CD4-positive, alpha-beta T cell treated with Interleukin-6 at 100 ng/mL for 8 hours (primary cell): ENCODE results near the gene CDIPT.
"Not testable (repeated sequence)": the region's sequence is repeated elsewhere in the genome, so short reads cannot be mapped to it uniquely, and the experiment has no call there.

Source experiments
- DNase-seq: peaks from one replicate; pipeline ENCODE4 v3.0.0-alpha.2; 2020; ENCODE audit warnings: mixed read lengths, low spot score

The CDIPT gene

GRCh38 chr16:29896841-29897240 is 33.8 kb upstream of the CDIPT start:
- DNase-seq, result no peak

GRCh38 chr16:29894352-29894751 is 31.3 kb upstream of the CDIPT start:
- no peak for DNase-seq

GRCh38 chr16:29893553-29893952 is 30.5 kb upstream of the CDIPT start:
- no peak for DNase-seq

- DNase-seq, result no peak
Measured at GRCh38 chr16:29892458-29892813, 29.4 kb upstream of the CDIPT start.

- no peak for DNase-seq
Measured at GRCh38 chr16:29891525-29892457, 28.8 kb upstream of the CDIPT start.

GRCh38 chr16:29889372-29889771 is 26.3 kb upstream of the CDIPT start:
- DNase-seq, result not testable (repeated sequence)

- no peak for DNase-seq
Measured at GRCh38 chr16:29883987-29884386, 21.0 kb upstream of the CDIPT start.

- DNase-seq, result no peak
Measured at GRCh38 chr16:29881050-29881449, 18.0 kb upstream of the CDIPT start.

DNA sequence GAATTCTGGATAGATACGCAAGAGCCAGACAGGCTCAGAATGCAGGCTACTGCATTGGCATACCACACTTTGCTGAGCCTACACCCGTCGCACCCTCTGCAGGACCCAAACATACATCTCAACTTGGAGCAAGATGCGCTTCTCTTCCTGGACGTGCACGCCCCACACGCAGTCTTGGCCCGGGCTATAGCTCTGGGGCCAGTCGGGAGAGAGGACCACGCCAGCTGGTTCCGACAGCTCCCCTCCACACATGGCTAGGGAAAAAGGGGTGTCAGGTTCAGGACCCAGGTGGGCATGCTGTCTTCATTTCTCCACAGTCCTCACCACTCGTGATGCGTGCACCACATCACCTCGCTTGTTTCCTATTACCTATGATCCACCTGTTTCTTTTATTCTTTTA is 15.1 kb upstream of the CDIPT start:
- no peak for DNase-seq

- peak; percentile 22 for DNase-seq
Measured at GRCh38 chr16:29877266-29877961, 14.4 kb upstream of the CDIPT start.

DNA sequence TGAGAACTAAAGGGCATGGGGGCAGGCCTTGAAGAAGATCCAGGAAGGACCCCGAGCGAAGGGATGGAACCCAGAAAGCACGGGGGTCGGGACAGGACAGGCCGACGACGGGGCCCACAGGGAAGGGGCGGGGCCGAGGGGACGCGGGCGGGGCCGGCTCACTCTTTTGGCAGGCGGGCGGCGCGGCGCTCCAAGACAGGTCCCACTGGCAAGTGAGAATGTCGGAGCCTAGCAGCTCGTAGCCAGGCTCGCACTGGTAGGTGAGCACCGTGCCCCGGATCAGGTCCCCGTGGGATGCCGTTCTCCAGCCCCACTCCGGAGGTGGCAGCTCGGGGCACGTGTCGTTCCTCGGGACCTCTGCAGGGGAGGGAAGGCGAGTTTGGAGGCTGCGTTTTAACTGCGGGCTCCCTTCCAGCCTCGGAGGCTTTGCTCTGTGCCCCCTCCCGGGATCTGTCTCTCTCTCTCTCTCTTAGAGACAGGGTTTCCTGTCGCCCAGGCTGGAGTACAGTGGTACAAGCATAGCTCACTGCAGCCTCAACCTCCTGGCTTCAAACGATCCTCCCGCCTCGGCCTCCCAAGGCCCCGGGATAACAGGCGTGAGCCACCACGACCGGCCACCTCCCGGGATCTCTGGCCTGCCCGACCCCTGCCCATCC is 13.7 kb upstream of the CDIPT start:
- DNase-seq, result no peak

DNA sequence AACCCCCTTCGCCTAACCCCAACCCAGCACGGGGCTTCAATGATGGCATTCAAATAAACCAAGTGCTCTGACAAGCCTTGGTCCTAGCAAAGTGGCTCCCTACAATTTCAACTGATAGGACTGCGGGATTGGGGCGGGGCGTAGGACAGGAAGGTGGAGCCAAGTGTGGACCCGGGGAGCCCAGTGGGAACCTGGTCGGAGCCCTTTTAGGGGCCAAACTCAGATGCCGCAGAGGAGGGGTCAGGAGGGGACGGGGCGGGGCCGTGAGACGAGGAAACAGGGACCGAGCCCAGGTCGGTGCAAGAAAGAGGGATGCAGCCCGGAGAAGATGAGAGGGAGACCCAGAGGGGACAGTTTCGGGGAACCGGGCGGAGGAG is 13.2 kb upstream of the CDIPT start:
- no peak for DNase-seq

DNA sequence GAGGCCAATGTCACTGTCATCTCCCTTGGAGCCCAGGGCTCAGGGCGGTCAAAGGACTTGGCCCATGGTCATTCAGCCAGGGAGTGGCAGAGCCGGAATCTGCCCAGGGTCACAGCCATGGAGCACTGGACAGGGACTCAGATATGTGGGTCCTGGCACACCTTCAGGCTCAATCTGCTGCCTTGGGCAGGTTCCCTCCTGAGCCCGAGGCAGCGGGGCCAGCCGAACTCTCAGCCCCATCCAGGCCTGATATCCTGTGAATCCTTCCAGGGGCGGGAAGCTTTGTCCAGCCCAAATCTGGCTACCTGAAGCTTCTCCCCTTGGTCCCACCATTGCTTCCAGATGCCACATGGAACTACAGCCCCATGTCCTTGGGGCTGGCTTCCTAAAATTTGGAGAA is 12.2 kb upstream of the CDIPT start:
- no peak for DNase-seq

GRCh38 chr16:29873319-29873718 is 10.3 kb upstream of the CDIPT start:
- DNase-seq, result no peak

DNA sequence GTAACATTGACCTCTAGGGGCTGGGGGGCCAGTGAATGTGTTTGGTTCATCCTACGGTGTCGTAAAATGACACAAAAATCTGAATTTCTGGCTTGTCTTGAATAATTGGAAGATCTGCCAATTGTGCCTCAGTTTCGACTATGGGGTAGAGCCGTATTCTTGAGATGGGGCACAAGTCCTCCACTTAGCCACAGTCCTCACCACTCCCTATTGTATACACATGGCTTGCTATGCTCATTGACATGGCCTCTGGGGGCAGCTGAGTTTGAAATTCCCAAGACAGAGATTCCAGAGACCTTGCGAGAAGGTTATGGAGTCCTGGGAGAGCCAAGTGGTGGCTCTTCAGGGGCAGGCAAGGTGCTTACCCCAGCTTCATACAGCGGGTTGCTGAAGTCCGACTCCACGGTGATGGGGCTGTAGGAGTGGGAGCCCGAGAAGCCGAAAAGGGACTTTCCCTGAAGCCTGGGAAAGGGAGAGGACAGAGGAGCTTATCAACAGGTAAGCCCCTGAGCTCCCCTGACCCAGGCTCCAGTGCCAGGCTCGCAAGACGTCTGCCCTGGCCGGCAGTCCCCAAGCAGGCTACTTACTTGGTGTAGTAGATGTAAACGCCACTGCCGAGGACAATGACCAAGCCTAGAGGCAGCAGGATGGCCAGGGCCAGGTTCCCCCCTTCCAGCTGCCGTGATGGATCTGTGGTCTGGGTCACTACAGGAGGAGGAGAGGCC is 9.0 kb upstream of the CDIPT start:
- no peak for DNase-seq

GRCh38 chr16:29869067-29869466 is 6.0 kb upstream of the CDIPT start:
- not testable (repeated sequence) for DNase-seq

GRCh38 chr16:29868396-29869009 is 5.5 kb upstream of the CDIPT start:
- no peak for DNase-seq

GRCh38 chr16:29864205-29864604 is 1.2 kb upstream of the CDIPT start:
- no peak for DNase-seq

GRCh38 chr16:29863669-29863984 is 601 bp upstream of the CDIPT start:
- no peak for DNase-seq

DNA sequence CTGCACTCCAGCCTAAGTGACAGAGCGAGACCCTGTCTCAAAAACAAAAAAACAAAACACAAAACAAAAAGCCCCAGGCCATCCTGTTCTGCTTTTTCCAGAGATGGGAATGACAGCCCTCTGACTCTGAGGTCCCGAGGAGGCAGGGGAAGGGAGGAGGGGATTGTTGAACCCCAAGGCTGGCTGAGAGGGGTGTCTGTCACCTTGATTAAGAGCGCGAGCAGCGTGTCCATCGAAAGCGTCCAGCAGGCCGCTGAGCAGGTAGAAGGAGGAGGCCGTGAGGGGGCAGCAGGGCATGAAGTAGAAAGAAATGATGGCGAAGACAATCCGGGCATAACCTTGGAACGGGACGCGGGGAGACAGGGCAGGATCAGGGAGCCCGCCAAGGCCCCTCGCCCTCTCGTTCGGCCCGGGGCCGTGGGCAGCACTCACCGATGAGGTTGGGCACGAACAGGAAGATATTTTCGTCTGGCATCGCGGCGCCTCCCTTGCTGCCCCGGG is 593 bp downstream of the CDIPT start:
- DNase-seq, result no peak

DNA sequence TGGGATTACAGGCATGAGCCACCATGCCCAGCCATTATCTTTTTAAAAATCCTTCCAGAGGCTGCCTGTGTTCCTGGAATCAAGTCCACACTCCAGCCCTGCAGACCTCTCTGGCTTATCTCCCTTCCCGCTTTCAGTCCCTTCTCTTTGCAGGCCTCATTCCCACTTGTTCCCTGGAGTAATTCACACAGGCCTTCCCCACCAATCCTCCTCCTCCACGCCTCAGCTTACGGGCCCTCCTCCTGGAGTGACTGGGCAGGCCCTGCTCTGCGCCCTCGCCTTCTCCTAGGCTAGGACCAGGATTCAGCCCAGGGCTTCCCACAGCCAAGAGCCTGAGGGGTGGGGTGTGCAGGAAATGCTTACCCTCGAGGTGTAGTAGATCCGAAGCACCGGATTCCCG is 2.8 kb downstream of the CDIPT start:
- no peak for DNase-seq

DNA sequence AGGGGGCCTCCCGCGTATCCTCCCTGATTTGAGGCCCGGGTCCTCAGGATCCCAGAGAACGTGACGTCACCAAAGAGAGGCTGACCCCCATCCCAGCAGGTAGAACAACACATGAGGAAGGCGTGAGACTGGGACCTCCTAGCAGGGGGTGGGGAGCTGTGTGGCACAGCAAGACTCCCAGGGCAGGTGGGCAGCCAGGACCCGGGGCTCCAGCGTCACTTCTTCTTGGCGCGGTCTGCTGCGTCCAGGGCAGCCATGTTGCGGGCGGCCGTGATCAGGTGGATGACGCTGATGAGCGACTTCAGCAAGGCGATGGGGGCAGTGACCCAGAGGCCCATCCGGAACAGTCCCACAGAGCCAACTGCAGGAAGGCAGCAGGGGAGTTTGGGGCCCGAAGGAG is 4.1 kb downstream of the CDIPT start:
- DNase-seq, result no peak
